Keratinocyte (primary cell): Measurements from ENCODE around the gene RIN3. TPM values are rescaled to one million over a fixed set of nuclear protein-coding genes. Genes with fewer than 3 reads are reported as not detected.

Experiments
- DNase-seq: peaks from one replicate; pipeline ENCODE4 v3.0.0-alpha.2; 2011; ENCODE audit warnings: low read depth, missing footprints, low spot score
- FAIRE-seq: peaks from 2 replicates; lab custom pipeline; 2011; peaks lifted over from hg19 to GRCh38; lab: Jason Lieb, UNC
- H2AFZ ChIP-seq: 2 replicates; pipeline ENCODE4 v1.6.0; 2012; ENCODE audit warnings: low read length, control low read depth, inconsistent platforms; ENCODE audit not compliant: control insufficient read depth
- H3K27ac ChIP-seq: 2 replicates; pipeline ENCODE4 v1.5.1; 2011; ENCODE audit warnings: low read length; ENCODE audit not compliant: control insufficient read depth, insufficient read depth
- H3K27me3 ChIP-seq: 3 replicates; pipeline ENCODE4 v1.6.0; 2011; ENCODE audit warnings: low read length; ENCODE audit not compliant: control insufficient read depth, insufficient read depth; ENCODE audit errors: extremely low read depth
- H3K36me3 ChIP-seq, 2 experiments: 2 replicates in 1 of 2; 3 replicates in 1 of 2; pipeline ENCODE4 v1.5.1; 2011; ENCODE audit warnings: low read length in 2 of 2, mild to moderate bottlenecking in 1 of 2; ENCODE audit not compliant: control insufficient read depth in 2 of 2, insufficient read depth in 2 of 2; ENCODE audit errors: extremely low read depth in 1 of 2
- H3K4me1 ChIP-seq: 3 replicates; pipeline ENCODE4 v1.5.1; 2011; ENCODE audit warnings: low read length; ENCODE audit not compliant: control insufficient read depth, insufficient read depth; ENCODE audit errors: extremely low read depth
- H3K4me2 ChIP-seq: 3 replicates; pipeline ENCODE4 v1.6.0; 2011; ENCODE audit warnings: low read depth, low read length; ENCODE audit not compliant: control insufficient read depth, insufficient read depth; ENCODE audit errors: extremely low read depth
- H3K4me3 ChIP-seq, 3 experiments: fragments of 200-600 bp in 1 of 3; sonication (generic) in 1 of 3; 2 replicates in 2 of 3; 3 replicates in 1 of 3; pipeline ENCODE4 v1.5.1; 2011 to 2016; ENCODE audit warnings: low read length in 3 of 3, mild to moderate bottlenecking in 3 of 3, control low read depth in 2 of 3, inconsistent platforms in 1 of 3, low read depth in 1 of 3, mixed read lengths in 1 of 3, mixed run types in 1 of 3, moderate library complexity in 1 of 3; ENCODE audit not compliant: control insufficient read depth in 2 of 3, insufficient read depth in 2 of 3; ENCODE audit errors: extremely low read depth in 1 of 3
- H3K79me2 ChIP-seq: 2 replicates; pipeline ENCODE4 v1.6.0; 2012; ENCODE audit warnings: low read length; ENCODE audit not compliant: control insufficient read depth, insufficient read depth
- H3K9ac ChIP-seq: 3 replicates; pipeline ENCODE4 v1.6.0; 2011; ENCODE audit warnings: low read length; ENCODE audit not compliant: control insufficient read depth, insufficient read depth; ENCODE audit errors: extremely low read depth
- H3K9me1 ChIP-seq: 3 replicates; pipeline ENCODE4 v1.6.0; 2011; ENCODE audit warnings: low read length; ENCODE audit not compliant: control insufficient read depth, insufficient read depth; ENCODE audit errors: extremely low read depth
- H3K9me3 ChIP-seq: 2 replicates; pipeline ENCODE4 v1.5.1; 2012; ENCODE audit warnings: low read depth, low read length; ENCODE audit not compliant: control insufficient read depth
- H4K20me1 ChIP-seq: 3 replicates; pipeline ENCODE4 v1.6.0; 2011; ENCODE audit warnings: low read length; ENCODE audit not compliant: control insufficient read depth, insufficient read depth; ENCODE audit errors: extremely low read depth
- CTCF ChIP-seq, 3 experiments: IDR thresholded peaks in 1 of 3; conservative IDR thresholded peaks in 1 of 3; optimal IDR thresholded peaks in 1 of 3; 2 replicates in 2 of 3; 3 replicates in 1 of 3; pipeline versions ENCODE3 to v1.5.1; 2011; ENCODE audit warnings: low read length in 3 of 3, mild to moderate bottlenecking in 3 of 3, moderate library complexity in 2 of 3, control low read depth in 1 of 3, inconsistent platforms in 1 of 3; ENCODE audit not compliant: insufficient read depth in 2 of 3; ENCODE audit errors: extremely low read depth in 1 of 3
- EZH2 ChIP-seq: IDR thresholded peaks from one replicate; pipeline ENCODE4 v1.6.1; 2012; ENCODE audit warnings: inconsistent platforms, mild to moderate bottlenecking, low read length, moderate library complexity
- dilution Hi-C: fragments of 300-500 bp; cut with MboI; formaldehyde crosslinking; loops from one replicate; pipeline ENCODE4 v1.7.0; 2020; ENCODE audit warnings: low sequenced_read_pairs; ENCODE audit not compliant: extremely low pct_ligation_motif_present
- polyA plus RNA-seq, 5 experiments: library from polyadenylated mRNA; depleted of rRNA in 3 of 5; stranded (reverse) in 3 of 5; stranded (forward) in 1 of 5; unstranded in 1 of 5; fragments of >200 nt; gene quantifications; 1 replicate in 1 of 5; 2 replicates in 3 of 5; 3 replicates in 1 of 5; pipeline versions ENCODE4 v1.2.1 to v1.2.3, GENCODE V29; 2011 to 2012; ENCODE audit warnings: missing spikeins in 2 of 5, low read depth in 1 of 5, low replicate concordance in 1 of 5

The RIN3 gene
- polyA plus RNA-seq, 1 donor (not counting 4 experiments of a cell fraction or from before 2014, with no cell fraction given) = 1.2 TPM

DNA sequence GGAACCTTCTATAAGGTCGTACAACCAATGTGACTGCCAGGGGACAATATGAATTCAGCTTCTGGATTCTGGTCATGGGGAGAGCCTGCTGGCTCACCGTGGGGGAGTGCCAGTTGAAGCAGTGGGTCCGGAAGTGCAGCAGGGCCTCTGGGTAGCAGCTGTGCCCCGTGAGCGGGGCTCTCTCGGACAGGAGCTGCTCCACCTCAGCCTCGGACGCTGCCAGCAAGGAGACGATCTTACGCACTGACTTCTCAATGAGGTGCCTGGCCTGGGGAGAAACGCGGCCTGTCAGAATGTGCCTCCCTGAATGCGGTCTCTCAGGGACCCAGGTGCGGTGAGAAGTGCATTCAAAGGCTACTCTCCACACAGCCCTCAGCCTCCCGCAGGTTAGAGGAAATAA lies 192.8 kb downstream of the RIN3 start:
- Histone ChIP-seq H3K27me3 (no peaks in the 10 kb centered on the region), H3K9ac (no peak overlapping the region), H3K36me3 (peaks cover 0 to 5% of the 10 kb centered on the region in 2 experiments), H3K4me2 (no peak overlapping the region), H2AFZ (no peak overlapping the region), H3K9me1 (no peaks in the 10 kb centered on the region), H4K20me1 (no peaks in the 10 kb centered on the region), H3K79me2 (no peaks in the 10 kb centered on the region), H3K9me3 (no peaks in the 10 kb centered on the region), H3K4me1 (peaks cover 6% of the 10 kb centered on the region), H3K27ac (no peak overlapping the region), H3K4me3 (no peak overlapping the region)
- dilution Hi-C loops = no loop called here
- no peak for FAIRE-seq
- DNase-seq = no peak
- no peak for TF ChIP-seq CTCF (optimal IDR thresholded peaks at IDR 0.05 in 1 of 3, IDR thresholded peaks at IDR 0.05 in 1 of 3, conservative IDR thresholded peaks at IDR 0.05 in 1 of 3; ENCODE audit: extremely low read depth in 1 of 3, insufficient read depth in 2 of 3, low read length in 3 of 3)
- TF ChIP-seq EZH2 = no peak

GRCh38 chr14:92709340-92710000 lies 195.9 kb downstream of the RIN3 start:
- dilution Hi-C loops = no loop called here
- H3K4me2 ChIP-seq = no peak overlapping the region
- no peak overlapping the region for H3K27ac ChIP-seq
- FAIRE-seq (no peak), DNase-seq (no peak)
- no peaks in the 10 kb centered on the region for H4K20me1 ChIP-seq
- peaks cover 6% of the 10 kb centered on the region for H3K4me1 ChIP-seq
- H3K27me3 ChIP-seq = no peaks in the 10 kb centered on the region
- H3K9me3 ChIP-seq = no peaks in the 10 kb centered on the region
- H3K9me1 ChIP-seq = no peaks in the 10 kb centered on the region
- no peak overlapping the region for H3K4me3 ChIP-seq
- no peak overlapping the region for H2AFZ ChIP-seq
- no peaks in the 10 kb centered on the region for H3K79me2 ChIP-seq
- peaks cover 0 to 4% of the 10 kb centered on the region in 2 experiments for H3K36me3 ChIP-seq
- no peak overlapping the region for H3K9ac ChIP-seq
- no peak for TF ChIP-seq EZH2

- no peaks in the 10 kb centered on the region for H4K20me1 ChIP-seq
- no peak for DNase-seq
- H3K27me3 ChIP-seq = no peaks in the 10 kb centered on the region
- no peak for TF ChIP-seq EZH2
- H2AFZ ChIP-seq = no peak overlapping the region
- H3K4me2 ChIP-seq = no peak overlapping the region
- no peak for FAIRE-seq
- H3K9ac ChIP-seq = no peak overlapping the region
- no peak overlapping the region for H3K4me3 ChIP-seq
- H3K27ac ChIP-seq = no peak overlapping the region
- H3K9me3 ChIP-seq = no peaks in the 10 kb centered on the region
- H3K79me2 ChIP-seq = no peaks in the 10 kb centered on the region
- peaks cover 6% of the 10 kb centered on the region for H3K4me1 ChIP-seq
- H3K36me3 ChIP-seq = peaks cover 0 to 4% of the 10 kb centered on the region in 2 experiments
- dilution Hi-C loops = no loop called here
- no peaks in the 10 kb centered on the region for H3K9me1 ChIP-seq
Measured at GRCh38 chr14:92710001-92710341, 196.4 kb downstream of the RIN3 start.
